BLaER1 treated with 17β-estradiol and CSF1 and Interleukin-3, amounts not matched to agents 10 nM and 100 nM (cell line): ENCODE results near the gene GNA12.
"Not testable (repeated sequence)": the region's sequence is repeated elsewhere in the genome, so short reads cannot be mapped to it uniquely, and the experiment has no call there.

ENCODE experiments used
- H3K27ac ChIP-seq, 11 experiments: shearing (Covaris generic); formaldehyde crosslinking; 2 replicates each; pipeline ENCODE4 v1.8.1; 2022
- H3K27me3 ChIP-seq, 11 experiments: shearing (Covaris generic); formaldehyde crosslinking; 2 replicates each; pipeline ENCODE4 v1.8.1; 2022
- H3K36me3 ChIP-seq, 11 experiments: shearing (Covaris generic); formaldehyde crosslinking; 2 replicates each; pipeline ENCODE4 v1.8.1; 2022
- H3K4me1 ChIP-seq, 10 experiments: shearing (Covaris generic); formaldehyde crosslinking; 2 replicates each; pipeline ENCODE4 v1.8.1; 2022
- H3K4me2 ChIP-seq, 11 experiments: shearing (Covaris generic); formaldehyde crosslinking; 2 replicates each; pipeline ENCODE4 v1.8.1; 2022
- H3K4me3 ChIP-seq, 10 experiments: shearing (Covaris generic); formaldehyde crosslinking; 2 replicates each; pipeline ENCODE4 v1.8.1; 2022
- H3K9ac ChIP-seq, 11 experiments: shearing (Covaris generic); formaldehyde crosslinking; 2 replicates each; pipeline ENCODE4 v1.8.1; 2022
- H3K9me3 ChIP-seq, 11 experiments: shearing (Covaris generic); formaldehyde crosslinking; replicated peaks in 1 of 11; 2 replicates each; pipeline ENCODE4 v1.8.1; 2022
- H4K20me1 ChIP-seq, 11 experiments: shearing (Covaris generic); formaldehyde crosslinking; 2 replicates each; pipeline ENCODE4 v1.8.1; 2022
- Cebpa-rat ChIP-seq, 11 experiments: shearing (Covaris generic); IDR thresholded peaks; 2 replicates each; pipeline ENCODE4 v1.8.1; 2022

GNA12 gene

DNA sequence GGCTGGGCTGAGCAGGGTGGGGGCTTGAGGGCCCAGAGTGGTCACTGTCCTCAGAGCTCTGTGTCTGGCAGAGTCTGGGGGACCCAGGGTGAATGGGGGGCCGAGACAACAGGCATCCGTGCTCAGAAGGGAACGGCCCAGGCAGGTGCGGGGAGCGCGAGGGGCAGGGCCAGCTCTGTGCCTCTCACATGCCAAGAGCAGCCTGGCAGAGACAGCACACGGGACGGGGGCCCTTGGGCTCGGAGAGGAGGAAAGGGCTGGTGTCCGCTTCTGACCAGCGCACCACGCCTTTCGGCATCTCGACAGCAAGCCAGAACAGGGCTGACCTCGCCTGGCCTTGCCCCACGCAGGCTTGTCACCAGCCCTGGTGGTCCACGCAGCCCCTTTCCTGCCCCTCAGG lies 142.7 kb downstream of the GNA12 start:
- Histone ChIP-seq H3K4me2 (peak overlapping the region in 8 of 11 experiments; percentile 28 to 97 (median 41); a peak in 12 of 22 replicates), H3K27ac (no peak overlapping the region), H4K20me1 (peaks cover 0 to 18% (median 0%) of the 10 kb centered on the region in 11 experiments; a peak in 2 of 22 replicates), H3K36me3 (no peaks in the 10 kb centered on the region), H3K27me3 (peaks cover 0 to 23% (median 0%) of the 10 kb centered on the region in 11 experiments; a peak in 7 of 22 replicates), H3K9me3 (peaks cover 0 to 10% (median 0%) of the 10 kb centered on the region in 11 experiments; a peak in 1 of 22 replicates), H3K9ac (0 out of 22 replicates have a peak overlapping the region, but pooled peaks of 1 of the 11 experiments have one; percentile 18), H3K4me1 (peaks cover 20 to 80% (median 62%) of the 10 kb centered on the region in 10 experiments), H3K4me3 (no peak overlapping the region)
- no peak for TF ChIP-seq Cebpa-rat (IDR thresholded peaks at IDR 0.05)

DNA sequence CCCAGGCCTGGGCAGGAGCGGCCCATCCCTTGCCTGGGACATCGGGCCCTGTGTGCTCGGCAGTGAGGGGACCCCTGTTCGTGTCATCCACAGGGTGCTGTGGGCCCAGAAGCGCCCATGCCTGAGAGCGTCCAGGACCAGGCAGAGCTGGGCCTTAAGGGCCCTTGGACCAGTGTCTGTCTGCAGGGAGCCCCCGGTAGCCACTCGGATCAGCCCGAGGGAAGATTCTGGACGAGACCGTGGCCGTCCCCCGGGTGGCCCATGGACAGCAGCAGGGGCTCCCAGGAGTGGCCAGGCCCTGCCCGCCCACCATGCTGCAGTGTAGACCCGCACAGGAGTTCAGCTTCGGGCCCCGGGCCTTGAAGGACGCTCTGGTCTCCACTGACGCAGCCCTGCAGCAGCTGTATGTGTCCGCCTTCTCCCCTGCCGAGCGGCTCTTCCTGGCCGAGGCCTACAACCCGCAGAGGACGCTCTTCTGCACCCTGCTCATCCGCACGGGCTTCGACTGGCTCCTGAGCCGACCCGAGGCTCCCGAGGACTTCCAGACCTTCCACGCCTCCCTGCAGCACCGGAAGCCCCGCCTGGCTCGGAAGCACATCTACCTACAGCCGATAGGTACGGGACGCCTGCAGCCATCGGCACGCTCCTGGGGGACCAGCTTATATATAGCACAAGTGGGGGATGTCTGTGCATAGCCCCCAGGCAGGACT lies 143.8 kb downstream of the GNA12 start:
- H3K4me1 ChIP-seq, result peaks cover 17 to 74% (median 55%) of the 10 kb centered on the region in 10 experiments
- peak overlapping the region in 3 of 11 experiments; percentile 29 to 62 (median 58); a peak in 4 of 22 replicates for H3K9ac ChIP-seq
- peaks cover 0 to 4% (median 0%) of the 10 kb centered on the region in 11 experiments; a peak in 1 of 22 replicates for H3K9me3 ChIP-seq
- no peaks in the 10 kb centered on the region for H3K36me3 ChIP-seq
- peaks cover 0 to 18% (median 0%) of the 10 kb centered on the region in 11 experiments; a peak in 2 of 22 replicates for H4K20me1 ChIP-seq
- no peak for TF ChIP-seq Cebpa-rat (IDR thresholded peaks at IDR 0.05)
- H3K27me3 ChIP-seq, result peaks cover 0 to 23% (median 0%) of the 10 kb centered on the region in 11 experiments; a peak in 7 of 22 replicates
- peak overlapping the region in 1 of 10 experiments; percentile 37; a peak in 1 of 20 replicates for H3K4me3 ChIP-seq
- peak overlapping the region in 2 of 11 experiments; percentile 61 to 62; a peak in 3 of 22 replicates for H3K27ac ChIP-seq
- H3K4me2 ChIP-seq, result peak overlapping the region; percentile 40 to 97 (median 86); a peak in 20 of 22 replicates

DNA sequence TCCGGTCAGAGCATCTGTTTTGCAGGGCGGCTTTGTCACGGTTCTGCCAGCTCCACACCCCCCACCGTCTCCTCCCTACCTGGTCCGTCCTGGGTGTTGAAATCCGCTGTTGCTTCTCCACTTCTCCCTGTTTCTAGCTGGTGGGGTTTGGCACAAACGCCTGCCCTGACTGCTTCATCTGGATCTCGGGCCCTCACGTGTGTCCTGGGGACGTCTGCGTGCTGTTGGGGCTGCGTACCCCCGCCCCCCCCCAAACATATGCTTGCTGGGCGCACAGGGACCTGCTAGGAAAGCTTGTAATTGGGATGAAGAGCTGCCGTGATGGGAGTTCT lies 144.9 kb downstream of the GNA12 start:
- TF ChIP-seq Cebpa-rat (IDR thresholded peaks at IDR 0.05), result no peak
- Histone ChIP-seq H3K4me1 (peaks cover 17 to 72% (median 56%) of the 10 kb centered on the region in 10 experiments), H3K27me3 (peaks cover 0 to 23% (median 0%) of the 10 kb centered on the region in 11 experiments; a peak in 7 of 22 replicates), H3K9me3 (no peaks in the 10 kb centered on the region), H3K36me3 (no peaks in the 10 kb centered on the region), H3K4me2 (peak overlapping the region; percentile 40 to 97 (median 86)), H4K20me1 (peaks cover 0 to 18% (median 0%) of the 10 kb centered on the region in 11 experiments; a peak in 2 of 22 replicates), H3K27ac (peak overlapping the region in 3 of 11 experiments; percentile 32 to 62 (median 61); a peak in 5 of 22 replicates), H3K9ac (peak overlapping the region in 6 of 11 experiments; percentile 12 to 62 (median 44); a peak in 10 of 22 replicates), H3K4me3 (peak overlapping the region in 4 of 10 experiments; percentile 5 to 37 (median 14); a peak in 2 of 20 replicates)

- Histone ChIP-seq H3K27ac (peak overlapping the region in 3 of 11 experiments; percentile 32 to 62 (median 61); a peak in 5 of 22 replicates), H3K9me3 (no peaks in the 10 kb centered on the region), H3K4me3 (peak overlapping the region in 4 of 10 experiments; percentile 5 to 37 (median 14); a peak in 2 of 20 replicates), H3K36me3 (no peaks in the 10 kb centered on the region), H4K20me1 (peaks cover 0 to 18% (median 0%) of the 10 kb centered on the region in 11 experiments; a peak in 2 of 22 replicates), H3K4me2 (peak overlapping the region; percentile 40 to 97 (median 86)), H3K9ac (peak overlapping the region in 5 of 11 experiments; percentile 12 to 62 (median 58); a peak in 9 of 22 replicates), H3K4me1 (peaks cover 23 to 77% (median 61%) of the 10 kb centered on the region in 10 experiments), H3K27me3 (peaks cover 0 to 23% (median 0%) of the 10 kb centered on the region in 11 experiments; a peak in 7 of 22 replicates)
- no peak for TF ChIP-seq Cebpa-rat (IDR thresholded peaks at IDR 0.05)
These were observed 145.4 kb downstream of the GNA12 start for GRCh38 chr7:2698581-2699288.

DNA sequence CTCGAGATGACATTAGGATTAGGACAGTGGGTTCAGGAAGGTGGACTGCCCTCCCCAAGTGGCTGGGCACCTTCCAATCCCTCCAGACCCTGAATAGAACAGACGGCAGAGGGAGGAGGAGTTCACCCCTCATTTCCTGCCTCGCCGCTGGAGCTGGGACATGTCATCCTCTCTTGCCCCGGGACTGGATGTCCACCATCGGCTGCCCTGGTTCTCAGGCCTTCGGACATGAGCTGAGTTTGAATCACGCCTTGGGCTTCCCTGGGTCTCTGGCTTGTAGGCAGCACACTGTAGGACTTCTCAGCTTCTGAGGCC lies 150.0 kb downstream of the GNA12 start:
- H3K9ac ChIP-seq, H3K9me3 ChIP-seq, H3K36me3 ChIP-seq, H3K27ac ChIP-seq, H3K4me3 ChIP-seq: not testable (repeated sequence)
- peak overlapping the region; percentile 13 to 74 (median 34); a peak in 16 of 22 replicates for H3K4me2 ChIP-seq
- peaks cover 0 to 20% (median 3%) of the 10 kb centered on the region in 11 experiments; a peak in 6 of 22 replicates for H4K20me1 ChIP-seq
- peaks cover 18 to 34% (median 22%) of the 10 kb centered on the region in 11 experiments for H3K27me3 ChIP-seq
- peaks cover 40 to 76% (median 66%) of the 10 kb centered on the region in 10 experiments for H3K4me1 ChIP-seq

- peaks cover 23 to 34% (median 26%) of the 10 kb centered on the region in 11 experiments for H3K27me3 ChIP-seq
- peaks cover 0 to 24% (median 8%) of the 10 kb centered on the region in 11 experiments; a peak in 12 of 22 replicates for H4K20me1 ChIP-seq
- peaks cover 41 to 76% (median 66%) of the 10 kb centered on the region in 10 experiments for H3K4me1 ChIP-seq
- not testable (repeated sequence) for H3K9ac ChIP-seq, H3K27ac ChIP-seq, H3K9me3 ChIP-seq, H3K36me3 ChIP-seq, H3K4me3 ChIP-seq
- peak overlapping the region; percentile 16 to 74 (median 34); a peak in 19 of 22 replicates for H3K4me2 ChIP-seq
These were observed 150.5 kb downstream of the GNA12 start for GRCh38 chr7:2693420-2694121.

GRCh38 chr7:2692543-2692942 lies 151.6 kb downstream of the GNA12 start:
- no peak overlapping the region for H3K4me3 ChIP-seq
- H3K36me3 ChIP-seq, result no peaks in the 10 kb centered on the region
- H4K20me1 ChIP-seq, result peaks cover 0 to 32% (median 12%) of the 10 kb centered on the region in 11 experiments; a peak in 12 of 22 replicates
- no peaks in the 10 kb centered on the region for H3K9me3 ChIP-seq
- TF ChIP-seq Cebpa-rat (IDR thresholded peaks at IDR 0.05), result no peak
- peak overlapping the region in 1 of 11 experiments; percentile 14; a peak in 1 of 22 replicates for H3K27ac ChIP-seq
- no peak overlapping the region for H3K9ac ChIP-seq
- peaks cover 51 to 81% (median 68%) of the 10 kb centered on the region in 10 experiments for H3K4me1 ChIP-seq
- peaks cover 32 to 39% (median 37%) of the 10 kb centered on the region in 11 experiments for H3K27me3 ChIP-seq
- peak overlapping the region in 9 of 11 experiments; percentile 16 to 74 (median 39); a peak in 12 of 22 replicates for H3K4me2 ChIP-seq

DNA sequence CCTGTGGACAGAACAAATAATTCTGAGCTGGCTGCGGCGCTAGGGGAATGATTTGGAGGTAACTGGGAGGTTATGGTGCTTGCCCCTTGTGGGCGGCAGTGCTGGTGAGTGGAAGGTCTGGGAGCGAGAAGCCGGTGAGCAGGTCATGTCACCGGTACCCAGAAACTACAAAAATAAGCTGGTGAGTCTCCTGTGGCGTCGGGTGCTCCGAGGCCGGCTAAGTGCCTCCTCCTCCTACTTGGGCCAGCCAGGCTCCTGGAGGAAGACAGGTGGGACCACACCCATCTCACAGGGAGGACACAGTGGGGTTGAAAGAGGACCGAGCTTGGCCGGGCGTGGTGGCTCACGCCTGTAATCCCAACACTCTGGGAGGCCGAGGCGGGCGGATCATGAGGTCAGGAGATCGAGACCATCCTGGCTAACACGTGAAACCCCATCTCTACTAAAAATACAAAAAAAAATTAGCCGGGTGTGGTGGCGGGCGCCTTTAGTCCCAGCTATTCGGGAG lies 152.1 kb downstream of the GNA12 start:
- Histone ChIP-seq H3K27me3 (peaks cover 38 to 45% (median 42%) of the 10 kb centered on the region in 11 experiments), H4K20me1 (peaks cover 0 to 37% (median 13%) of the 10 kb centered on the region in 11 experiments; a peak in 12 of 22 replicates), H3K4me2 (peak overlapping the region in 8 of 11 experiments; percentile 29 to 87 (median 68); a peak in 7 of 22 replicates), H3K4me1 (peaks cover 54 to 81% (median 68%) of the 10 kb centered on the region in 10 experiments)
- H3K36me3 ChIP-seq, H3K4me3 ChIP-seq, H3K9ac ChIP-seq, H3K27ac ChIP-seq, H3K9me3 ChIP-seq: not testable (repeated sequence)
